NCI-H82 treated with DMSO at 0.1 percent for 48 hours (cell line): ENCODE measurements around the gene IFT27.
A peak's percentile ranks its signal among the peaks of the same experiment; 100 is the strongest.
"Not testable (repeated sequence)": the region's sequence is repeated elsewhere in the genome, so short reads cannot be mapped to it uniquely, and the experiment has no call there.

Source experiments
- DNase-seq: peaks from one replicate; lab custom pipeline; 2025; ENCODE audit not compliant: unreplicated experiment; lab: John Stamatoyannopoulos, UW

Gene IFT27

DNA sequence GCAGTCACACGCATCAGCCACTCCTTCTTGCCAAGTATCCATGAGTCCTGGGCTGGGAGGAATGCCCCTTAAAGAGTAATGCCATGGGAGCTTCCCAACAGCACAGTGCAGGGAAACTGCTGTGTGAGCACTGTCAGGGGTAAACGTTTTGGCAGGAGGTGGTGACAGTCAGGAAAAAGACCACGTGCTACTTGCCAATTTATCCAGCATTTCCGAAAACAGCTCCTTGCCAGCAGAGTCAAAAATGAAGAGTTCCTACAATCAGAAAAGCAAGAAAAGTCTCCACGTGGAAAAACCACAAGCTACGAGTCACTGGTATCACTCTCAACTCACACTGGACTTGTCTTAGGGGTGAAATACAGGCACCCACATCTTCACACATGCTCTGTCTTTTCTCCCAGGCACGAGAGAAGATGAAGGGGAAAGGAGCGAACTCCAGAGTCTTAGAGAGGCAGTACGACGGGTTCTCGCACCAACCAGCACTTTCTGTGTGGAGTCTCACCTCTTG lies 9.9 kb downstream of the IFT27 start:
- DNase-seq: no peak

DNA sequence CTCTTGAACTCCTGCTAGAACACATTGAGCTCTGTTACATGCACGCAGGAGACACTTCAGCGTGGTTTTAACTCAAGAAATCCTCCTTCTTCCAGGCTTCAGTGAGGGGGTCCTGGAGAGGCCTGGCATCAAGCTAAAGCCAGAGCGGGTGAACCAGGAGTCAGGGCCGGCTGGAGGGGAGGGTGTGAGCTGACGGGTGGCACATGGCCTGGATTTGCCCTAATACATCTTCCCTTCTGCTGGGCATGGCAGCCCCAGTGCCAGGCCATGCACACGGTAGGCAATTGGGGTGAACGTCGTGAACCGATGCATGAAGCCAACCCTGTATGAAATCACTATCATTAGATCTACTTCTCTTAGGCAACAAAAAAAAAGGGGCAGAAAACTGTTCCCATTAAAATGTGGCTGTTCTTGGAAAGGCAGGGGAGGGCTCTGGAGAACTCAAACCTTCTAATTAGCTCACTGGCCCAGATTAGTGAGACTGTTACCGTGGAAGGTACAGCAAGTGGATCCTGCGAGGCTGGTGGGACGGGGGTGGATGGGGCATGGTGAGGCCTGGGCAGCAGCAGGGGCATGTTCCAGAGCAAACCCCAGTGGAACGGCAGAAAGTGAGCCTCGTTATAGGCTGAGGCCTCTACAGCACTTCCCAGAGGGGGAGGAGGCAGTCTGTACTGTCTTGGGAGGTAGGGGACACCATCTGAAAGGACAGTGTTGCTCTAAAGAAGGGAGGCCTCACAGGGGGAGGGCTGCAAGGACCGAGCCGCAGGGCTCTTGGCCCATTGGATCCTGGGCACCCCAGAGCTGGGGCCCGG lies 10.6 kb downstream of the IFT27 start:
- DNase-seq: no peak

DNA sequence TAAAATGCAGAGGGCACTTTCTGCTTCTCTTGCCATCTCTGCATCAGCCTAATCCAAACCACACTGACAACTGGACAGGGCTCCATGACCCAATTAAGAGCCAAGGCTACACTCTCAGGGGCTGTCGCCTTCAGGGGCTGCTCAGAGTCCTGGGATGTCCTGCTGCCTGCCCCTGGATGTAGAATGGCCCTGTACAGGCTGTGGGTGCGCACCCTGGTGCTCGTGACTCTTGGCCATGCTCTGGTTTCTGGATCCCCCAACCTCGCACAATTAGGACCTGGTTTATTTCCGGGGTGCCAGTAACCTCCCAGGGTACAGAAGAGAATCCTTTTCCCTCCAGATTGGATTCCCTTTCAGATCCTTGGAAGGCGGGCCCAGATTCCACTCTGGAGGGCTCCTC lies 11.3 kb downstream of the IFT27 start:
- DNase-seq: no peak

DNA sequence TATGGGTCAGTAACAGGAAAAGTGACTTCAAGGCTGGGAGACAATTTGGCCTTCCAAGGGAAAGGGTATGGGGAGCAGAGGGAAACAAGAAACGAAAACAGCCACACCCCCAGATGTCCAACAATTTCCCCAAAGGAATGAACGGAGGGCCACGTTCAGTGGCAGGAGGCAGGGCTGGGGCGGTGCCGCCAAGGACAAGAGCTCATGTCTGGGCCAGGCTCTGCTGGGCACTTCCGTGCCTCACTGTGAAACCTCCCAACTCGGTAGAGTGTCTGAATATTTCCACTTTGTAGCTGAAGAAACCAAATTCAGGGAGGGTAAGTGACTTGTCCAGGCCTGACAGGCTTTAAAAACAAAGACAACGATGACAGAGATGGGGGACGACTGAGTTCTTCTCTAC lies 11.9 kb downstream of the IFT27 start:
- DNase-seq: no peak

DNA sequence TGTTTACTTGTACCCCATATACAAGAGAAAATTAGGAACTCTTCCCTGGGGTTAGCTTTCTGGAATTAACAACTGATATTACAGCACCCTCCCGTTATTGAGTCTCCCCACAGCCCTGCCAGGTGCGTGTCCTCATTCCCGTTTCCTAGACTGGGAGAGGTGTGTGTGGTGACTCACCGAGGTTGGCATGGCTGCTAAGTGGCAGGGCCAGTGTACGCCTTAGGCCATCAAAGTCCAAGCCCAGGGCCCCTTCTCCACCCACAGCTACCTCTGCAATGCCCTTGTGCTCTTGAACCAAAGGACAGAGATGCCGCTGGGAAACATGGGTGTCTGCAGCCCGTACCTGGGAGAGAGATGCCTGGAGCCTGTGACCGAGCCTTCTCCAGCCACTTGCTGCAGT lies 12.3 kb downstream of the IFT27 start:
- DNase-seq: no peak

DNA sequence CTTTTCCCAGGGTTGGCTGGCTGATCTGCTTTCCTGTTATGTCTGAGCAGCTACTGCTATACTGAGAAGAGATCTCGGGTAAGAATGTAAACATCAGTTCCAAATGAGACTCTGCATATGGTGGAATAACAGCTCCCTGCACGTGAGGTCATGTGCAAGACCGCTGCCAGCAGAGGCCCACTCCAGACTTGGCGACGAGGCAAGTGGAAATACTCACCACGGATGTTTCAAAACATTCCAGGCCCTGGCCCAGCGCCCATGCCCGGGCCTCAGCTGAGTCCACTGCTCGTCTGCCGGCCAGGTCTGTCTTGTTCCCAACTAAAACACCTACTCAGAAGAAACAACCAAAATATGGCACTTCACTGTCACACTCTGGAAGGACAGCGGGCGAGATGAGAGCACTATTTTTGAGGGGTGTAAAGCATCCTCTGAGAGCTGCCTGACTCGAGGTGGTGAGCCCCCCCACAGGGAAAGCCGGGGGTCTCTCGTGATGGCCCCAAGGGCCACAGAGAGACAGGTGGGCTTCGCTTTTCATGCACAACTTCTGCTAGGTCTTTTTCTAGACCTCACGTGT lies 13.1 kb downstream of the IFT27 start:
- no peak for DNase-seq

DNA sequence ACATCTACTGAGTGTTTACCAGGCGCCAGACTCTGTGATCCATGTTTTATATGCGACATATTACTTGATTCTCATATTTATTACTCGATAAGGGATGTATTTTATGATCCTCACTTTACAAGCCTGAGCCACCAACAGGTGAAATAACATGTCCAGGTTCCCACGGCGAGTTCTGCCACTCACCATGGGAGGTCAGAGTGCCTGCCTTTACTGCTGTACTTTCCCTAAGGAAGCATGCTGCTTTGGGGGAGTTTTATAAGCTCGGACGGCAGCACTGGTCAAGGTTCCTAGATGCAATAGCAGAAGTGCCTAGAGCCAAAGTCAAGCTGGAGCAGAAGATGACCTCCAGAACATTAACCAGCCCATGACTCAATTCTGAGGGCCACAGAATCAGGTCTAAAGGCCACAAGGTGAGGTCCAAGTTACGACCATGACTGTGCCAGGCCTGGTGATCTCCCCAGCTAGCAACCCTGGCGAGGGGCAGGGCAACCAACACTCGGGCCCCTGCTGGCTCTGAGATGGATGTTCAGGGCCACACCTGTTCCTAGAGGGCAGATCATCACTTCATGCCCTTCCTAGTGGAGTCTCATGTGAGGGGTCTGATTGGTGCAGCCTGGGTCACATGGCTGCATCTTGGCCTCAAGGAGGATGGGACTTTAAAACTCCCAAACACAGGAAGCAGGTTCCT lies 14.2 kb downstream of the IFT27 start:
- no peak for DNase-seq

DNA sequence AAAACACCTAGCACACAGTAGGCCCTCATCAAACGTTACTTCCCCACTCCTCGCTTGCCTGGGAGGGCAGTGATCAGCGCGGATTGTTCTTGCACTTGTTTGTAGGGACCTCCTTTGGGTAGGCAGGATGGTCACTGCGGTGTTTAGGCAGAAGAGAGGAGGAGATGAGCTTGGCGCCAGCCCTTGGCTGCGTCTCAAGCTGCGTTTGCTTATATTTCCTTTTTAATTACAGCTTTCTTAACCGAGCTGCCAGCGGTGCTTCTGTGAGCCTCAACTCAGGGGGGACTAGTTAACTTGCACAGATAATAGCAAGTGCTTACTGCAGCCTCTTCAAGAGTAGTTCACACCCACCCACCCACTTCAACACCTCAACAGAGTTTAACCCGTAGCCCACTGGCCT lies 15.1 kb downstream of the IFT27 start:
- DNase-seq: no peak

DNA sequence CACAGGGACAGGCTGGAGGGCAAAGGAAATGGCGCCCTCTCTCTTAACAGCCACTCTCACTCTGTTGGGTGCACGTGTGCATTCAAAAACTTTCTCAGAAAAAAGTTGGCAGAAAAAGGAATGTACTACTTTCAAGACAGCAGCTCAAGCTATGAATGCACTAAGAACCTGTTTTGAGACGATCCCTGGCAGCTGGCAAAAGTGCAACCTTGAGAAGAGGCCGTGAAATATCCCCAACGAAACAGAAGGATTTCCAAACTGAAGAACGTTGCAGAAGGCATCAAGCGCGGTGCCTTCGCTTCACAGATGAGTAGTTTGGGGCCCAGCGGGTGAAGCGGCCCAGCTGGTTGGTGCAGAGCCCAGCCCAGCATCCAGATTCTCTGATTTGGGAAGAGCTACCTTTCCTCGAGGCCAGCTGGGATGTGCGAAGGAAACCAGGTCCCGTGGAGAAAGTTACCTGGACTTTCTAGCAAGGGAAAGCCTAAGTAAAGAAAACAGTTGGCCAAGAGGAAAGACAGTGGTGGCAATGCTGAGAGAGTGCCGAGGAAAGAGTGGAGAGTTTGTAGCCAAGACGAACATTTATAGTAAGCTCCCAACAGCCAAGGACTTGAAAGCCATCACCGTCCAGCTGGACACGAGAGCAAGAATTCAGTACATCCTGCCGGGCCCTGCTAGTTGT lies 16.3 kb downstream of the IFT27 start:
- no peak for DNase-seq

DNA sequence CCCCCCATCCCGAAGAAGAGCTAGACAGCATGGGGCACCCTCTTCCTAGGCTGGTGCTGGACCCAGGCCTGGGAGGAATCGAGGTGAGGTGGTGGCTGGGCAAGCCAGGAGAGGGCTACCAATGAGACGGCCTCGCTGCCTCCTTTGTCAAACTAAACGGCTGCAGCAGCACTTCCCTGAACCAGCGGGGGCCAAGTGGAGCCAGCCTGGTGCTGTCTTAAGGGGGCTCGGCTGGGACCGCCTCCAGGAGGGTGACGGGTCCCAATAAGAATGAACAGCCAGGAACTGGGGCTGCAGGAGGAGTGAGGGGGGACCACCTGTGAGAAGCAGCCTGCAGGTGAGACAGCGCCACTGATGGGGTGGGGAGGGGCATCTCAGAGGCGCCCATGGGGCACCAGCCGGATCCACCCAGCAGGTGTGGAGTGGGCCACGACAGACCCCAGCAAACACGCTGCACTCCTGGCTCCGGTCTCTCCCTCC lies 17.1 kb downstream of the IFT27 start:
- no peak for DNase-seq

DNA sequence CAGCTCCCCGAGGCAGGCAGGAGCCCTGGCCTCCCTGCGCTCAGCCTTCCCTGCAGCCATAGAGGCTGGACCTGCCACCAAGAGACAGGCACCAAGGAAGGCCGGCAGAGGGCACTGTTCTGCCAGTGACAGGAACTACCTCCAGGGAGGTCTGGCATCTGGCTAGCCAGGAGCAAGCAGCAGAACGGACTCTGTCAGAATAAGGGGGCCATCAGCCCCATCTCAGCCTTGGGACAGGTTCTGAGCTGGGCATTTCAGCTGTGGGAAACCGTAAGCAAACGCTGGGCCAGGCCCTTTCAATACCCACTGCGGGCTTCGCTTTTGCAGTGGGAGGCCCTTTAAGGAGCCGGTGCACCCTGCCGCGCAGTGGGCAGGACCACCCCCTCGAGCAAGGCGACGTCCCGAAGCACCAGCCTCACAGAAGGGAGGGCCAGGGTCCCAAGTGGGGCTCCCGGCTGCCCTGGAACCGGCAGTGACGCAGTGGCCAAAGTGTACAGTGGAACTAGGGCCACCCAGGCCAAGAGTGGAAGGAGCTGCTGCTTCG lies 18.2 kb downstream of the IFT27 start:
- peak; percentile 52 for DNase-seq

DNA sequence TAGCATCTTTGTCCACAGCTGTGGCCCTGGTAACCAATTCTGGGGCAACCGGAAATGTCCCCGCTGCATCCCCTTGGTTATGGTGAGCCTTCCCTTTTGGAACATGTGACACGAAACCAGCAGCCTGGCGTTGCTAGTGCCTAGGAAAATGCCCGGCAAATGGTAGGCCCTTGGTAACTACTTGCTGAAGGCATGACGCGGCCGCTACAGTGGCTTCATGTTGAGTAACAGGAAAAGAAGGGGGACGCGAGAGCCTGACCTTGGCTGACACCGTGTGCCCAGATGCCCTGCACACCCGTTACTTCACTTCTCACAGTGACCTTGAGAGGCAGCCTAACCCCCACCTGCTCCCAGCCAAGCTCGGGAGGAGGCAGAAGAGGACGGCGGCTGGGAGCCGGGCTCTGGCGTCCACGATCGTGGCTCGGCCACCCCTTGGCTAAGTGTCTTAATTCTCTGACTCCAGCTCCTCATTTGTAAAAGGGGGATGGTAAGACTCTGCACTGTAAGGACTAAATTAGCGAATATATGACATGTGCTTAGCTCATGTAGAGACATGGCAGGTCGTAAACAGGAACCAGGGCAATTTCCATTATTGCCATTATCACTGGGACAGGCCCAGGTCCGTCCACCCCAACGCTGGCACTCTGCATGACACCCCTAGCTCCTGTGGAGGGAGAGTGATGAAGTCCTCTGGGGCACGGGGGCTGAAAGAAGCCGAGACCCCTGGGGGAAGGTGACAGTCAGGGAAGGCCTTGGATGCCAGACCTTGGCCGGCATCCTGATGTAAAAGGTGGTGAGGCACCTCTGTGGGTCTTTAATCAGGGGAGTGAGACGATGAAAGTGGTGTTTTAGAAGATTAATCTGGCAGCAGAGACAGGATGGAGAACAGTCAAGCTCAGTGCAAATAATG lies 18.9 kb downstream of the IFT27 start:
- no peak for DNase-seq

DNA sequence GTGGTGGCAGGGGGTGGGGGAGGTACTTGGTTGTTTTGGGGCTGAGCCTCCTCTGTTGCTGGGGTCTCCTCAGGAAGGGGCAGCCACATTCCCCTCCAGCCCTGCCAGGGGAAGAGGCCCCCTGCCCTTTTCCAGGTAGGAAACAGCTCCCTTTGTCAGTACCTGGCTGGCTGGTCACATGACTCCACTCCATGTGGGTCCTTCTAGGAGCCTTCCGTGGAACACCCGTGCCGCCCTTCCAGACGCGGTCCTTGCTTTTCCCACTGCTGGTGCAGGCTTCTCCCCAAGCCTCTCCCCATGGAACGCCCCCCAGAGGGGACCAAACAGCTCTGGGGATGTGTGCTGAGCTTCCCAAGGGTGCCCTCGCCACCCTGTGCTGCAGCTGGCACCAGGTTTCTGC lies 19.9 kb downstream of the IFT27 start:
- DNase-seq: no peak

DNA sequence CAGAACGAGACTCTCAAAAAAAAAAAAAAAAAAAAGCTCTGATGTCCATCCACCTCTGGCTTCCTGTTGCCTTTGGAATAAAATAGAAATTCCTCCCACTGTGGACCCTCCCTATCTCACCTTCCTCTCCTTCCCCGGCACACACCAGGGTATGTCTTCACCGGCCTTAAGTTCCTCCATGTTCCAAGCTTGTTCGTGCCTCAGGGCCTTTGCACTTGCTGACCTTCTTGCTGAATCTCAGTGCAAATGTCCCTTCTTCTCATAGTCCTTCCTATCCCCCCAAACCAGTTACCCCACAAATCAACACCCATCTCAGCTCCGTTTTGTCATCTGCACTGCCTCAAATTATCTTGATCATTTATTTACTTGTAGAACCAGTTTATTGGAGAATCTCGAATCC lies 20.6 kb downstream of the IFT27 start:
- DNase-seq: no peak

DNA sequence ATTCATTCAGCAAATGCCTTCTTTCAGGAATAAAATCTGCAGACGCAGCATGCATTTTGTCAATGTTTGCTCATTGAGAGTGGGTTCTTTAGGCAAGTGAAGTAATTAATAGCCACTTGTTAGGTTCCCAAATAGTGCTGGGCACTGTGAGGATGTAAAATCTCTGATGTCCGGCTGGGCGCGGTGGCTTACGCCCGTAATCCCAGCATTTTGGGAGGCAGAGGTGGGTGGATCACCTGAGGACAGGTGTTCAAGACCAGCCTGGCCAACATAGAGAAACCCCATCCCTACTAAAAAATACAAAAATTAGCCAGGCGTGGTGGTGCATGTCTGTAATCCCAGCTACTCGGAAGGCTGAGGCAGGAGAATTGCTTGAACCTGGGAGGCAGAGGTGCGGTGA lies 21.0 kb downstream of the IFT27 start:
- not testable (repeated sequence) for DNase-seq

DNA sequence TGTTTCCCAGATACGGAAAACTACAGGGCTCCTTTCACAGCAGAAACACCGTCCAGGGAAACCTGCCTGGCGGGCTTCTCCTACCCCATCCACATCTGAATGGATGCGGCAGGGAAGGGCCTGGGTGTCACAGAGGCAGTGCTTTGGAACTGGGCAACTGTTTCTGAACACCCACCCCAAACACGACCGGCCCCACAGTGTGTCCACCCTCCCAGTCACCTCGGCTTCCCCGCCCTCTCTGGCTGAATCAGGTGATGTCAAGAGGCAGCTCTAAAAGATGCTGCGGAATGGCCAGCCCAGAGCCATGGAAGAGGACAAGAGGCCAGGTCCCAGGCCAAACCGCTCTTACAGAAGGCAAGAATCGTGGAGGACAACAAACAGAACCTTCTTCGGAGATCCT lies 22.0 kb downstream of the IFT27 start:
- no peak for DNase-seq

DNA sequence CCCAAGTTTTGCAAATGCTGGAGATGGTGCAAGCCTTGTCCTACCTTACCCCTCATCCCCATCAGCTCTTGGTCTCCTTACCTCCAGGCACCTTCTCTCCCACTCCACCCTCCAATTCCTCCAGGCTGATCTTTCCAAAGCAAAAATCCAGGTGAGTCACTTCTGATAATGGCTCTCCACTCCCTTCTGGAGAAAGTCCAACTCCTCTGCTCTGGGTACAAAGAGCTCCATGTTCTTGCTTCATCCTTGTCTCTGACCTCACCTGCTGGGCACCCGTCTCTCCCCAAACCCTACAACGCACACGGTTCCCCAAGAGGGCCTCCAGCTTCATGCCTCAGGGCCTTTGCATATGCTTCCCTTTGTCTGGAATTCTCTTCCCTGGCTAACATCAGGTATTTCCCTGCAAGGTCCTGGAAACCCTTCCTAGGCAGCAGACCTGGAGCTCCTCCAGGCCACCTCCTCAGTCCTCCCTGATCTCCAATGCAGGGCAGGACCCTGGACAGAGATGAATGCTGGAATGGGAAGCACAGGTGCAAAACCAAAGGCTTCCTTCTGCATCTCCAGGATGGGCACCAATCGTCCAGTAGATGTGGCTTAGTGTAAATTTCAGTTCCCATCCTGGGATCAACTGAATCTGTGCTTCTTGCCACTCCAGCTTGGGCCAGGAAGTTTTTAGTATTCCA lies 22.7 kb downstream of the IFT27 start:
- DNase-seq: no peak

DNA sequence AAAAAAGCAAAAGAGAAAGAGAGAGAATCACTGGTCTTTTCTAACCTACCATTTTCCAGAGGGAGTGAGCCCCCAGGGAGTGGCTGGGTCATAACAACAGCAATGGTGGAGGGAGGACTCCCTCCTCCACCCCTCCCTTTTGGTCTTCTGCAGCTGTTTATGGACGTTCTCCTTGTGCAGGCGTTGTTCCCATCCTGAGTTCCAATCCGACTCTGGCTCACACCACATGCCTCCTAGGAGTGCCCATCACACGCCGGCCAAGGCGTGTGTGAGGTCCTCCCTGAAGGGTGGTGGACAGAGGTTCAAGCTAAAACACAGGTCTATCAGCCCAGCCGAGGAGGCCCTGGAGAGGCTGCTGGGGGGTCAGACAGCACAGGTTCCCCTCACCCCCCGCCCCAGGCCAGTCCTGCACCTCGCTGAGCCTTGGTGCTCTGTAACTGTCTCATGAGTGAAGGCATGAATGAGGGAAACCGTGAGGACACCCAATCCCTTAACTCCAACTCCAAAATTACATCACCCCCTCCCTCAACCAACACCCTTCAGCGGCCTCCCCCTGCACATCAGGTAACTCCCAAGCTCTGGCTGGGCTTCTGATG lies 29.4 kb downstream of the IFT27 start:
- DNase-seq: no peak

DNA sequence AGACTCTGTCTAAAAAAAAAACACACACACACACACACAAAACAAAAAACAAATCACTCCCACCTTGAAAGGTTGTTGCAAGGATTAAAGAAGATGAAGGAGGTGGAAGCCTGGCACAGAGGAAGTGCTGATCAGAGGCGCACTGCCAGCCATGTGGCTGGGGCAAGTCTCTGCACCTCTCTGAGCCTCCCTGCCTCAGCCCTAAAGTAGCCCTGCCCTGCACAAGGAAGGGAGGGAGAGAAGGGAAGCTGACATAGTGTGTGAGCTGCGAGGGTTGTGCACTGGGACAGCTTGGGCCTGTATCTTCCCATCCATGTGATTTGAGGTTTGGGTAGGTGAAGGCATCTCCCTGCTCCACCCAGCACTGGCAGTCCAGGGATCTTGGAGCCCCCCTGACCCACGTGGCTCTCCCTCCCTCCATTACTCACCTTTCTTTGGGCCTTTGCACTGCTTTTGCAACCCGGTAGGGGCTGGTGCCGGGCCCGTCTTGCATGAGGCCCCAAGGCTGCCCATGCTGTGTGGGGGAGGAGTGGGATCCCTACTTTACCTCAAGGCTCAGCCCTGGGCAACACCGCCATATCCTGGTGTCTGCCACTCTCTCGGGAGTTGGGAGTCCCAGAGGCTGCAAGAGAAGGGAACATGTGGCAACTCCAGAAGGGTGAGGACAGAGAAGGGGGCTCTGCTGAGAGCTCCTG lies 30.5 kb downstream of the IFT27 start:
- no peak for DNase-seq
